RCC 7860 (cell line): ENCODE results near the gene HOXB3.
A peak's percentile ranks its signal among the peaks of the same experiment; 100 is the strongest.

Experiments used
- DNase-seq: peaks from one replicate; pipeline ENCODE4 v3.0.0-alpha.2; 2015; ENCODE audit warnings: low spot score
- FAIRE-seq: peaks from 2 replicates; lab custom pipeline; 2012; peaks lifted over from hg19 to GRCh38; lab: Jason Lieb, UNC

The HOXB3 gene

DNA sequence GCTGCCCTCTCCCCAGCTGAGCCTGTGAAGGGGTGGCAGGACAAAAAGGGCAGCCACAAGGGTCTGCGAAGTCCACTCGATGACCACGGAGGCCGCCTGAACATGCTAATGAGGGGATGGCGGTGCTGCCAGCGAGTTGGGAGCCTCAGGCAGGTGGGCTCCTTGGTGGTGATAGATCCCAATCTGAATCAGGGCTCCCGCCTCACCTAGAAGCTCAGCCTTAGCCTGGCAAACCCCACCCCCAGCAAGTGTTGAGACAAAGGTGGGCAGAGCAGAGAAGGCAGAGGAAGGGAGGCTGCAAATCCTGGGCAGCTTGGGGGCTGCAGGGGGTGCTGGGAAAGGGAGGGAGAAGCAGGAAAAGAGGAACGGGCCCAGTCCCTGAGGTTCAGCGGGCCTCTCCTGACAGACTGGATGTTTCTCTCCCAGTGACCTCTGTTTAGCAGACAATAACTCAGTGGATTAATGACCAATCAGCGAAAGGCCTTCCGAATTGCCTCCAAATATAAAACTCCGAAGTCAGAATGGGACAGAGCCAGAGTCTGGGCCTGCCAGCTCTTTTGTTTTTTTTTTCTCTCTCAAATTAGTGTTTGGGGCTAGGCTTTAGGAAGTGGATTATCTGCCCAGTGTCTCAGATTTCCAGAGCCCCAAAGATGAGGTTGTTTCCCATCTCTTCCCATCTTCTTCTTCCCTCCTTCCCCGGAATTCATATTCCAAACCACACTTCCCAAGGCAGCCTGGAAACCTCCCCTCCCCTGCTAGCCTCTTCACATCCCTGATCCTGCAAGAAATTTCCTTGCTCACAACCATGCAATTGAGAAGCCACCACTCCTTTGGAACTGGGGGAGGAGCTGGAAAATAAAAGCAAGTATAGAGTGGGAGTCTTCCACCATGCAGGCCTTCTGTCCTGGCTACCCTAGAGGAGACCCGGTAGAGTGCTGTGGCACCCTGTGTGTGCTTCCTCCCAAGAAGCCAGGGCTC, 29.9 kb downstream of the HOXB3 start:
- FAIRE-seq (no peak), DNase-seq (no peak)

DNA sequence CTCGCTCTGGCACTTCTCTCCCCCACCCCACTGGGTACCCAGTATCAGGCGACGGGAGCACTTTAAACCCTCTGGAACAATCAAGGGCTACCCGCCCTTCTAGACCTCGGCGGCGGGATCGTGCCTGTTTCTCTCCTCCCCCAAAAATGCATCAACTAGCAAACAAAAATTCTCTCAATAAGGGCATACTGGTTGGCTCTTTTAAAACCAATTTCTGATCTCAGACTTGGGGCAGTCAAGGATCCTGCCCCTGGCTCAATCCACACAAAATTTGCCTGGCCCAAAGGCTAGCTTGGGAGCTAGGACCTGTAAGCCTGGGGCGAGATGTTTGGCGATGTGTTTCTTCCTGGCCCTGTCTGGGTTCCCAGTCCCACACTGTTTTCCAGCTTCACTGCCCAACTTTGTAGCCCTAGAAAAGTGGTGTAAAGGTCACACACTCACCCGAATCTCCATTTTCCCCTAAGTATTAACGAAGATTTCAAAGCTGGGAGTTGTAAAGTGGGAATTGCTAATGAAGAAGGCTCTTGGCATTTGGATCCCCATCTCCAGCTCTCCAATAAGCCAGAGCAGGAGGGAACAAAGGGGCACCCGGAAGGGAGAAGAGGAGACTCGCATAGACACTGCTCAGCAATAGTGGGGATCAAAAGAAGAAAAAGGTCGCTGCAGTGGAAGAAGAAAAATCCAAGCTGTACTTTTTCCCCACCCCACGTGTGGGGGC, 30.8 kb downstream of the HOXB3 start:
- DNase-seq (no peak), FAIRE-seq (no peak)

DNA sequence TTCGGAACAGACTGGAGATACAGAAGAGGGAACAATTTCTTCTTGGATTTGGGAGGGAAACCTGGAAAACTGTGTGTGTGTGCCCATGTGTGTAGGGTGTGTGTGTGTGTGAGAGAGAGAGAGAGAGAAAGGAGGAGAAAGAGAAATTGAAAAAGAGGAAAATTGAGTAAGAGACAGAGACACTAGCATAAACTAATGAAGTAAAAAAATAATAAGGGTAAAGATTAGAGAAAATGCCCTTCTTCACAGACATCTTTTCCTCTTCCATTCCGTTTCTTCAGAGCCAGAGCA, 31.3 kb downstream of the HOXB3 start:
- FAIRE-seq (no peak), DNase-seq (no peak)

DNA sequence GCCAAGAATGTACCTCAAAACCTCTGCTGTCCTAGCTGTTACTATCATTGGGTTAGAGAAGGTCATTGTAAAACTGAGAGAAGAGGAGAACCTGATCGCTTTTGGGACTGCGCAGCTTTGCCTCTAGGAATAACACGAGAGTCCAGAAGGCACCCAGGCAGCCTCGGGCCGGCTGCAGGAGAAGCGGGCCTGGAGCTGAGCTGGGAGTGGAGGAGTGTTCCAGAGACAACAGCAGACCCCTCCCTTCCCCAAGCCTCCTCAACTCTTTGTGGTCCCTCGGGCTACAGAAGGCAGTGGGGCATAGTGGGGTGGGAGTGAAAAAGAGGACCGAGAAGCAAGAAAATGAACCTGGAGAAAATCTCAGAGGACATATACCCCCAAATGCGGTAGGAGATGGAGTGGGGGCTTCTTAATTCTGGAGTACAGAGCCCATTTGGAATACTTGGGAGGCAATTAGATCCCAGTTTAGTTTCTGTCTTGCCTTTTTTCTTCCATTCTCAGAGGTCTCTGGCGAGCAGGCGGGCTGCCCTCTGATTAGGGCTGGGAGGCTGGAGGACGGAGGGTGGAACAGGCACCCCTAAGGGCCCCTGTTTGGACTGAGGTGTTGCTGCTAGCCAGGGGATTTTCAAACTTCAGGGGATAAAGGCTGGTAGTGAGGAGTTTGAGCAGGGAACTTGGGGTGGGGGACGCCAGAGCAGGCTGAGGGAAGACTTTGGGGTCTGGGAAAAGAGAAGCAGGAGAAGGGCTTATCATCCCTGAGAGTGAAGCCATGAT, 31.8 kb downstream of the HOXB3 start:
- no peak for FAIRE-seq

DNA sequence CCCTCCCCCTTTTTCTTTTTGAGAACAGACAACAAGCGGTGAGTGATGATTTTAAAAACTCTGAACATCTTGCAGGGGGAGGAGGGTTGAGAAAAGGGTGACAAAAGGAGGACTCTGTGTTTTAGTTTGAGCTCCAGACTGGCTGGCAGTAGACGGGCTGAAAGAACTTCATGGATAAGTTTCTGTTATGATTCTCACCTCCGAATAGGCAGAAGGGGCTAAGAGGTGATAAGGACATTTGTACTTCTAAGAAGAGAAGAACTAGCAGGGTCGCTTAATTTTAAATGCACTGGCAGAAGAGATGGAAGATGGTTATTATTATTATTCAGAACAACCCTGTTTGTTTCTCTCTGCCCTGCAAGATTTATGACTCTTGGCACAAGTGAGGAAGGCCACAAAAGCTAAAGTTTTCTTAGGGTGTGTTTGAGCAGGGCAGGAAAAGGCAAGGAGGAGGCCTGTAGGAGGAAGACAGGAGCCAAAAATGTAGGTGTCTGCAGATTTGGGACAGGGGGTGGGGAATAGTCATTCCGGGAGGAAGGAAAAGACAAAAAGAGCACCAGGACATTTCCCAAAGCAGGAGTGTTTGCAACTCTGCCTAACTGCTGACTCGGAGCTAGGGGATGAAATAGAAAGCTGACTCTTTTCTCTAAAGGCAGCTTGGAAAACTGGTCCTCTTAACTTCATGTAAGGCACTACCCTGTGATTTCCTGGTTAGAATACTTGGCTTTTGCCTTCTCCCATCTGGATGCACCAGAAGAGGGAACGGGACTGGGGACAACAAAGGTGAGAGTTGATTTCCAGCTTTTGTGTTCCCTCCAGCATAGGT, 33.3 kb downstream of the HOXB3 start:
- FAIRE-seq, result no peak
- DNase-seq, result no peak

More for the DNA sequence above, 31.8 kb downstream of the HOXB3 start:
- DNase-seq, result no peak

DNA sequence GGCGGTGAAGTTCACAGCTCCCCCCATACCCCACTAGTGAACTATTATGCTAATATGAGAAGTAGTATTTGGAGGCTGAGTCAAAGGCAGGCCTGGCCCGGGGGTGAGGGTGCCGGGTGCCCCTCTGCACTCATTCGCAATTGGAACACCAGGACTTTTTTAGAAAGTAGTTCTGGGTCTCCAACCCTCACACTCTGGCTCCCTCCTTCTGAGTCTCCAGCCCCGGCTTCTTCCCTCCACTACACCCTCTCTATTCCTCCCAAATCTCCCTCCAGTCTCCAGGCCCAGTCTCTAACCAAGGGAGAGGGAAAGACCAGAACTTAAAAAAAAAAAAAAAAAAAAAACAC, 33.8 kb downstream of the HOXB3 start:
- no peak for DNase-seq
- FAIRE-seq, result no peak

DNA sequence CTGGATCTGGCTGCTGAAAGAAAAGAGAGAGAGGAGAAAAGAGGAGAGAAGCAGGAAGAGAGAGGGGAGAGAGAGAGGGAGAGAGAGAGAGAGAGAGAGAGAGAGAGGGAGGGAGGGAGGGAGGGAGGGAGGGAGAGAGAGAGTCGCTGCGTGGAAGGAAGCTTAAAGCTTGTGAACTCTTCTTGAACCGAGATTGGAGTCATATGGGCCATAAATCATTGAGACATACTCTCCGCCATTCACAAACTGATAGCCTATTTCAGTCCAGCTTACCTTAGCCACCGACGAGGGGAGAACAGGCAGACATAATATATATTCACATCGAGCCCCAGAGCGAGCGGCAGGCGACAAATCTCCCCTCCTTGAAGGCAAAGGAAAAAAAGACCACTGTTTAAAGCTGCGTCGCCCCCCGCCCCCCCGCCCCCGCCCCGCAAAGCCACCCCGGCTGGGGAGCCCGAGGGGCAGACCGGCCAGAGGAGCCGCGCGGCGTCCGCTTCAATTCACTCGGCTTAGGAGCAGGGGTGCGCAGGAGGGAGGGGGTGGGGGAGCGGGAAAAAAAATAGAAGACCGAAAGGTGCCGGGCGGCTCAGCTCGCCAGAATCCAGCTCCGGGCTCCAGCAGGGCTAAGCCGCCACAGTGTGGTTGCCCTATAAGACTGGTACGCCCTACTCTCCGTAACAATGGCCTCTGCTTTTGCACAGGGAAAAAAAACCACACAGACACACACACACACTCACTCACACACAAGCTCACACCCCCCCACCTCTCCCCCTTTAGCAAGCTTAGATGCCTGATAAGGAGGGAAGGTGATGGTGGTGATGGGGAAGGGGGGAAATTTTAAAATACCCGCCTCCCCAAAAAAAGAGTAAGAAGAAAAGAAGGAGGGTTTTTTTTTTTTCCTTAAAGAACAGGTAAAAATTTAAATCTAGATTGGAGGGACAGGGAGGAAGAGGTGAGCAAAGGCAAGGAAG, 34.5 kb downstream of the HOXB3 start:
- no peak for FAIRE-seq

DNA sequence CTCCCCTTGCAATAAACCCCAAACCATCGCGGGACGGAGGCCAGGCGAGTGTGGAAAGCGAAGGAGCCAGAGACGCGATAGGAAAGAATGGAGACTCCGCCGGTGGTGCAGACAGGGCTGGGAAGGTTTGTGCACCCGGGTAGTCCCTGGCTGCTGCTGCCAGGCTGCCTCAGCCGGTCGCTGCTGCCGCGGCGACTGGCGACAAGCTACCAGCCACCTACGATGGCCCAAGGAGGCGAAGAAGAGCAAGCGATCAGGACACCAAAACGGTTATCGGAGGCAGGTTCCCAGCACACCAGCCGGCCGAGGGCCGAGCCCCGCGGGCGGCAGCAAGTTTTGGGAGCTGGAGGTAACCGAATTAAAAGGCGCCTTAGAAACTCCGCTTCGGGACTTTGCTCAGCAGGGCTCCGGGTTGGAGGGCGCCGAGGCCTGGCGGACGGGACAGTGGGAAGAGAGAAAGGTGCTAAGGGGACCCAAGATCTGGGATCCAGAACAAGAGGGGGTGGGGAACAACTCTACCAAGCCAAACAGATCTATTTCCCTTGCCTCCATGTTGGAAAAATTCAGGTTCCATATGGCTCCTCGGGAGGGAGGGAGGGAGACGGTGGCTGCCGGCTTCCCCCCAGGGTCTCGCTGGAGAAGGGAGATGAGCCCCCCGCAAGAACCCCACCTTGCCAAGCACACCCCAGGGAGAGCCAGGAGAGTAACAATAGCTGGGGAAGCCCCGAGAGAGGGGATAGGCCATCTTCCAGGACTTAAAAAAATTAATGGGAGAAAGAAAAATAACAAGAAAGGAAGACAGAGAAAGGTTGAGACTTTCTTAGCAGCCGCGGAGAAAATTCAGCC, 35.4 kb downstream of the HOXB3 start:
- DNase-seq (no peak), FAIRE-seq (no peak)

More for the DNA sequence above, 34.5 kb downstream of the HOXB3 start:
- DNase-seq, result peak; percentile 90

DNA sequence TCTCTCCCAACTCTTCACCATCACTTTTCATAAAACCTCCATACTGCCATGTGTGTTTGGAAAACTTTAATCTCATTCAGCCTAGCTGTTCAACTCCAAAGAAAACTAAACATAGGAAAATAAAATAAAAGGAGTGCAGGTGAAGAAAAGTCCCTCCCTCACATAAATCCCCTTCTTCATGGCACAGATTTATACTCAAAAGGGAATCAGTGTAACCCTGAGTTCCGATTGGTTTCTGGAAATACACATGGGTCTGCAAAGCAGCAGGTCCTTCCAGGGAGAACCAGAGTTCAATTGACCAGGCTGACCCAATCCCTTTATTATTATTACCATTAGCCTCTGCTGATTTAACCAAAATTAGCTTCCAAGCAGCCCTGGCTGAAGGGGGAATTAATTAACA, 36.2 kb downstream of the HOXB3 start:
- DNase-seq (no peak), FAIRE-seq (no peak)

DNA sequence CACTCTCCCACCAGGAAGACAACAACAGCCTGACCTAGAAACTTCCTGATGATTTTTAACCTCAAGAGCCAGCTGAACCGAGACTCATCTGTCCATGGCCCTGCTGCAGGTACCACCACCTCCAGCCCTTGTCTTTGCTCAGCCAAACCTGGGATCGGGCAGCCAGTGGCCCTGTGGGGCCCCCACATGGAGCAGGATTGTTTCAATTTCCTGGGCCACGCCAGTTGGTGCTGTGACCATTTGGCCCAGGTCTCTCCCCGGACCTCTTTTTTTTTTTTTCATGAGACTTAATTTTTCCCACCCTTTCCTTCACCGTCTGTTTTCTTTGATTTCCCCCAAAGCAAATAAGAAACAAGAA, 36.9 kb downstream of the HOXB3 start:
- no peak for FAIRE-seq
- no peak for DNase-seq

DNA sequence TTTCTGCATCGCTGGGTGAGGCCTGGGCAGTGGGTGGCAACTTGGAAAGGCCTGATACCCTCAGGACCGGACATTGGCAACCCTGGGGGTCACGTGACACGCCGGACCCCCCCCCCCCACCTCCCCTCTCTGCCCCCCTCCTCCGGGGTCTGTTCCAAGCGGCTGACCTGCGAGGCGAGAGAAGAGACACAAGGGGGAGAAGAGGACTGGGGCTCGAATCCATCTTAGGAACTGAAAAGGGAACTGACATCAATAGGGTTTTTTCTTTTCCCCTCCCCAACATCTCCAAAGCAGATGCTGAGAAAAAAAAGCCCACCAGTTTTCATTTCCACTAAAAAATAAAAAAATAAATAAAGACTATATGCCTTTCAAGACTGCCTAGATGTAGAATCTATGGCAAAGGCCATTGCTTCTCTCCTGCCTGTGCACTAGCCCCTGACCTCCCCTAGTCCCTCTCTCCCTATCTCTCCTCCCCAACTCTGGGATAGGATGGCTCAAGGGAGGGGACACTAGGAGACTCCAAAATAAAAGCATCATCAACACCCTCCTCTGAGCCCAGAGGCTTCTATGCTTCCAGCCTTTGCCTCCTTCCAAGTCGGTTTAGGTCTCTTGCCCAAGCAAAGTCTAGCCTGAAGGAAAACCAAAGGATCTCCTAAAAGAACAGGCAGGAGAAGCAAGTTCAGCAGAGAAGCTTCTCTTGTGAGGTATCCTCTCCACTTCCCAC, 37.4 kb downstream of the HOXB3 start:
- FAIRE-seq (no peak), DNase-seq (no peak)

DNA sequence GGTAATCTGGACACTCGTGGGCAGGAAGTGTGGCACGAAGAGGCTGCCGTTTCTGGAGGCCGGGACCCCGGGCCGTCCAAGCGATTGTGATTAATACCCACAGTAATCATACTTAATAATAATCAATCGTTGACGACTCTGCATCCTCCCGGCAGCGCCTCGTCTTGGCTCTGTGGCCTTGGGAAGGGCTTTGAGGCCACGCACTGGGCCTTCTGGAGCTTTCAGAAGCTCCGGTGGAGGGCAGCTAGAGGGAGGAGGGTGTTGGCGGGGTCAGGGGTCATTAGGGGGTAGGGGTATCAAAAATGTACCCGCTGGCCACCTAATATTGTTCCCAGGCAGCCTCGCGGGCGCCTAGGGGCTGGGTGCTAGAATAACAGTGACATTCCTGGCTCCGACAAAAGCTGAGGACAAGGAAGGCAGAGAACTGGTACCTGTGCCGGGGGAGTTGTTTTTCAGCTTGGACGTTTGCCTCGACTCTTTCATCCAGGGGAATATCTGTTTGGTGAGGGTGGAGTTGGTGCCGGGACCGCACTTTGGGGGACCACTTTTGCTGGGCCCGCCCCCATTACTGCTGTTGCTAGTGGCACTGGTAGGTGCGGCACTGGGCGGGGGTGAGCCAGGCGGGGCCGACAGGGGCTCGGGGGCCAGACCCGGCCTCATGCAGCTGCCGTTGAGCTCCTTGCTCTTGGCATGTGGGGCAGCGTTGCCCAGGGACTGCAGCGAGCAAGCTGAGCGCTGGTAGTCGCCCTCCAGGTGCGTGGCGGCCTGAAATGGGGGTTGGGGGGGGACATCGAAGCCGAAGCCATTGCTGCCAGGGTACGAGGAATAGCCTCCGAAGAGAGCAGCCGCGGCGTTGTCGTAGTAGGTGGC, 38.2 kb downstream of the HOXB3 start:
- FAIRE-seq, result no peak
- no peak for DNase-seq

DNA sequence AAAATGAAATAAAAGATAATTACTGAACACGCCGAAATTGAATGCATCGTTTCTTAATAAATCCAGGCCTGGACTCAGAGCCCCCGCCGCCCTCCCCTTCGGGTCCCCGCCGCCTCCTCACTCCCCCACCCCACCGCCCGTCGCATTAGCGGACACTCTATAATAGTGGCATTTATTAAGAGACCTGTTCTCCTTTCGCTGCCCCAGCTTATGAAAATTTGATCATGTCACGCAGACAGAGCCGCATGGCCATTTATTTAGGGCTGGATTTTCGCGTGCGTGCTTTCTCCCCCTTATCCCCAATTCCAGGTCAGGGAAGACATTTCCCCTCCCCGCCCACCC, 38.9 kb downstream of the HOXB3 start:
- FAIRE-seq (no peak), DNase-seq (no peak)

DNA sequence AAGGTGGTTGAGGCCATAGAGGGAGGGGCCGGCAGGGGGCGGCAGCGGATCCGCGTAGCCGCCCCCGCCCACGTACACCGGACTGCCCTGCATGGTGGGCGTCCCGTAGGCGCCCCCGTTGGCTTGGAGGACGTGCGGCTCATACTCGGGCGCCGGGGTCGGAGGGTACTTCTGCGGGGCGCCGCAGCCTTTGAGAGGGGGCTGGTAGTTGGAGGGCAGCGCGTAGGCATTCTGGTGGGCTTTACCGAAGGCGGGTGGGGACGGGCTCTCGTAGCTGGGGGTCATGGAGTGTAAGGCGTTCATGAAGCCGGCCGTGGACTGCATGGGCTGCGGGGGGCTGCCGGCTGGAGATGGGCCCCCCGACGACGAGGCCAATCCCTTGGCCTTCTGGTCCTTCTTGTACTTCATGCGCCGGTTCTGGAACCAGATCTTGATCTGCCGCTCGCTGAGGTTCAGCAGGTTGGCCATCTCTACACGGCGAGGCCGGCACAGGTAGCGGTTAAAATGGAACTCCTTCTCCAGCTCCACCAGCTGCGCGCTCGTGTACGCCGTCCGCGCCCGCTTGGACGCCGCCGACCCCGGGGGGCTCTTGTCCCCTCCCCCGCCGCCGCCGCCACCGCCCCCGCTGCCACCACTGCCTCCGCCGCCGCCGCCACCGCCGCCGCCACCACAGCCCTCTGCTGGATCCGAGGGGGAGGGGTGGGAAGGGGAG, 39.4 kb downstream of the HOXB3 start:
- no peak for DNase-seq

DNA sequence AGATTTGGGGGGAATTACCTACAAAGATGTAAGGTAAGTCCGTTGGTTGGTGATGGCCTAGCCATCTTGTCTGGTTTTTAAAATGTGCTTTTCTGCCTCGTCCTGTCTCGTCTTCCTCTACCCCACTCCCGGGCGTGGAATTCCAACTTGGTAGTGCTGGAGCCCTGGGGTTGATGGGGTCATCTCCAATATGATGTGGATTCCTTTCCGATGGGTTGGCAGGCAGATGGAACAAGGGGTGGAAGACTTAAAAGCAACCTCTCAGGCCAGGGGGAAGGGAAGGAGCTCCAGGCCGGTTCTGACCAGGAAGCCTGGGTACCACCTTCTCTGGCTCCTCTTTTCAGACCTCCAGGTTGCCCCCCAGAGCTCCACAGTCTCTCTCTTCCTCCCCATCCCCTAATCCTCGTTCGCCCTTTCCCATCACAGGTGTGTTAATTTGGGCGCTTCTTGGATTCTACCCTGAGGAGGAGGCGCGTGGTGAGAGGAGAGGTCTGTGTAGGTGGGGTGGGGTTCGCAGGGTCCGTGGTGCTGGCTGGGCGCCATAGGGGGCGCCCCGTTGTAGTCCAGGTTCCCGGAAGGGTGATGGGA, 40.0 kb downstream of the HOXB3 start:
- FAIRE-seq (no peak), DNase-seq (no peak)

More for the DNA sequence above, 39.4 kb downstream of the HOXB3 start:
- no peak for FAIRE-seq

DNA sequence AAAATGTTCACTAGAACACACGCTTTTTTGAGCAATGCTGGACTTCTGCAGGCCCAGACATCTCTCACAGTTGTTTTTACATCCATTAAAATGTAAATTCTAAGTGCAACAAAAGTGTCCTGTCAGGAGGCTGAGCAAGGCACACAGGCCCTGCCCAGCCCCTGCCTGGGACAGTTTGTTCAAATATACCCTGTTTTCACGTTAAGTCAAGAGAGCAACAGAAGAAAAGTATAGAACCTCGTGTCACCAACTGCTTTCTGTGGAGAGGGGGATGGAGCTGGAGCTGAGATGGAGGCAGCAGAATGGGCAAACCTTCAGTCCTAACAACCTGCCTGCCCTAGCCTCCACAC, 40.8 kb downstream of the HOXB3 start:
- DNase-seq (no peak), FAIRE-seq (no peak)
